RWPE1 (cell line): ENCODE measurements around the gene TSC2.
"Not testable (repeated sequence)": the region's sequence is repeated elsewhere in the genome, so short reads cannot be mapped to it uniquely, and the experiment has no call there.

Source experiments
- CTCF ChIA-PET: fragments of 350-600 bp; sonication (Branson Sonifier 250); formaldehyde crosslinking; extraction: SDS; loops from one replicate; lab custom pipeline; 2021; lab: Yijun Ruan, JAX
- POLR2A ChIA-PET: fragments of 400-600 bp; formaldehyde crosslinking; extraction: SDS; loops from one replicate; lab custom pipeline; 2020; ENCODE audit warnings: antibody characterized with exemption; ENCODE audit not compliant: low non-redundant PET; lab: Yijun Ruan, JAX
- DNase-seq: peaks from one replicate; pipeline ENCODE4 v3.0.0; 2012; ENCODE audit warnings: low spot score
- H3K27ac ChIP-seq: fragments of 450-650 bp; 2 replicates; pipeline ENCODE4 v1.5.1; 2017
- CTCF ChIP-seq: fragments of 450-650 bp; conservative IDR thresholded peaks from 2 replicates; pipeline ENCODE4 v1.5.1; 2017; ENCODE audit warnings: low read depth, mild to moderate bottlenecking

TSC2 gene

GRCh38 chr16:2009791-2010510, 37.8 kb upstream of the TSC2 start, which contains the start of gene ZNF598:
Gene ZNF598 (minus strand): TSS chr16:2009821.
- ChIA-PET POLR2A (no interaction called here), CTCF (no interaction called here)
- peak within 1 kb of the TSS; percentile 98 for H3K27ac ChIP-seq
- no peak for TF ChIP-seq CTCF
- DNase-seq: peak; percentile 81

- POLR2A ChIA-PET: interaction anchor here (0.7 to 1.2 kb wide), 2 partner anchors 64 to 144 kb away, joined by 3 to 5 read pairs; partner anchors contain the start of gene TRAF7
- DNase-seq, CTCF ChIA-PET: not testable (repeated sequence)
- H3K27ac ChIP-seq: peak overlapping the region; percentile 98
Observed at GRCh38 chr16:2011726-2012125, 36.1 kb upstream of the TSC2 start.

GRCh38 chr16:2013527-2013926, 34.3 kb upstream of the TSC2 start:
- H3K27ac ChIP-seq: peak overlapping the region; percentile 98
- no peak for TF ChIP-seq CTCF
- ChIA-PET POLR2A (interaction anchor here (1.0 kb wide), 1 partner anchor 11 kb away, joined by 4 read pairs; no protein-coding TSS in a partner anchor), CTCF (no interaction called here)
- DNase-seq: no peak

GRCh38 chr16:2015117-2015946, 32.5 kb upstream of the TSC2 start:
- no peak for TF ChIP-seq CTCF
- DNase-seq: peak; percentile 77
- ChIA-PET POLR2A (no interaction called here), CTCF (no interaction called here)
- H3K27ac ChIP-seq: peak overlapping the region; percentile 98

- ChIA-PET CTCF (interaction anchor here (0.6 to 1.2 kb wide), 4 partner anchors 12 to 39 kb away, joined by 3 to 4 read pairs (median 3); no protein-coding TSS in a partner anchor), POLR2A (no interaction called here)
- peak overlapping the region; percentile 98 for H3K27ac ChIP-seq
- TF ChIP-seq CTCF: no peak
- DNase-seq: no peak
Observed at GRCh38 chr16:2015947-2016208, 31.9 kb upstream of the TSC2 start.

- no peak for DNase-seq
- H3K27ac ChIP-seq: peak overlapping the region; percentile 98
- TF ChIP-seq CTCF: no peak; the same call in 1 of the 2 replicates
- POLR2A ChIA-PET: interaction anchor here (0.6 kb wide), 1 partner anchor 11 kb away, joined by 3 read pairs; no protein-coding TSS in a partner anchor
- CTCF ChIA-PET: interaction anchor here (0.6 to 1.2 kb wide), 5 partner anchors 11 to 44 kb away, joined by 3 to 4 read pairs (median 3); no protein-coding TSS in a partner anchor
Observed at GRCh38 chr16:2016407-2016922, 31.3 kb upstream of the TSC2 start.
